ENCODE data around the gene NRTN.
"Not testable (repeated sequence)": the region's sequence is repeated elsewhere in the genome, so short reads cannot be mapped to it uniquely, and the experiment has no call there.

The NRTN gene
- total RNA-seq: 0 to 0.66 (median 0) reads per million in 17 experiments

GRCh38 chr19:5804516-5805461 lies at the start of gene NRTN:
TSS of gene NRTN (plus strand) at chr19:5805067. CDS start at chr19:5824166, 19,099 bp downstream.
- DNase-seq: peak in 1 of 4 experiments; percentile 31

GRCh38 chr19:5762608-5763217 lies 42.2 kb upstream of the NRTN start:
- no peak for DNase-seq

- no peak for DNase-seq
Observed at GRCh38 chr19:5765220-5765619, 39.6 kb upstream of the NRTN start.

- no peak for DNase-seq
Observed at GRCh38 chr19:5767949-5768348, 36.9 kb upstream of the NRTN start.

GRCh38 chr19:5772416-5772815 lies 32.5 kb upstream of the NRTN start:
- no peak for DNase-seq

- DNase-seq: no peak
Observed at GRCh38 chr19:5773276-5773675, 31.6 kb upstream of the NRTN start.

GRCh38 chr19:5774921-5775320 lies 29.9 kb upstream of the NRTN start:
- DNase-seq: no peak

- DNase-seq: no peak
Observed at GRCh38 chr19:5775668-5776309, 29.1 kb upstream of the NRTN start.

- no peak for DNase-seq
Observed at GRCh38 chr19:5778402-5778801, 26.5 kb upstream of the NRTN start.

- DNase-seq: not testable (repeated sequence)
Observed at GRCh38 chr19:5780916-5781315, 24.0 kb upstream of the NRTN start.

GRCh38 chr19:5782322-5782721 lies 22.5 kb upstream of the NRTN start:
- DNase-seq: no peak

GRCh38 chr19:5782945-5783919 lies 21.6 kb upstream of the NRTN start:
- no peak for DNase-seq

- DNase-seq: no peak
Observed at GRCh38 chr19:5784581-5785147, 20.2 kb upstream of the NRTN start, which contains the start of gene PRR22. TSS of gene PRR22 (minus strand) at chr19:5784746. CDS start at chr19:5784660, 86 bp downstream.

- no peak for DNase-seq
Observed at GRCh38 chr19:5785423-5785822, 19.4 kb upstream of the NRTN start.

- DNase-seq: no peak
Observed at GRCh38 chr19:5786593-5787408, 18.1 kb upstream of the NRTN start.

GRCh38 chr19:5787409-5788182 lies 17.3 kb upstream of the NRTN start:
- no peak for DNase-seq

GRCh38 chr19:5788422-5788821 lies 16.4 kb upstream of the NRTN start:
- DNase-seq: no peak

GRCh38 chr19:5789351-5789761 lies 15.5 kb upstream of the NRTN start:
- DNase-seq: no peak

GRCh38 chr19:5789886-5790558 lies 14.8 kb upstream of the NRTN start:
- DNase-seq: no peak

Measured in suppressor macrophage (primary cell).